Hepatocyte (in vitro differentiated cells): ENCODE results near the gene GRHL1.

Experiments used
- EZH2 ChIP-seq: fragments of 200-600 bp; sonication (generic); IDR thresholded peaks from 2 replicates; pipeline ENCODE4 v1.6.1; 2016; ENCODE audit warnings: antibody characterized with exemption, mild to moderate bottlenecking, borderline replicate concordance
- EZH2phosphoT487 ChIP-seq: fragments of 200-600 bp; sonication (generic); IDR thresholded peaks from one replicate; pipeline ENCODE4 v1.6.1; 2018; ENCODE audit warnings: antibody characterized with exemption, mild to moderate bottlenecking, low read depth, moderate library complexity; ENCODE audit not compliant: unreplicated experiment, severe bottlenecking
- TF ChIP-seq, protein P1 (sequence below): fragments of 200-600 bp; sonication (generic); IDR thresholded peaks from 2 replicates; pipeline ENCODE4 v1.5.1; 2016; ENCODE audit warnings: antibody characterized with exemption, mild to moderate bottlenecking; ENCODE audit not compliant: poor library complexity

DNA sequence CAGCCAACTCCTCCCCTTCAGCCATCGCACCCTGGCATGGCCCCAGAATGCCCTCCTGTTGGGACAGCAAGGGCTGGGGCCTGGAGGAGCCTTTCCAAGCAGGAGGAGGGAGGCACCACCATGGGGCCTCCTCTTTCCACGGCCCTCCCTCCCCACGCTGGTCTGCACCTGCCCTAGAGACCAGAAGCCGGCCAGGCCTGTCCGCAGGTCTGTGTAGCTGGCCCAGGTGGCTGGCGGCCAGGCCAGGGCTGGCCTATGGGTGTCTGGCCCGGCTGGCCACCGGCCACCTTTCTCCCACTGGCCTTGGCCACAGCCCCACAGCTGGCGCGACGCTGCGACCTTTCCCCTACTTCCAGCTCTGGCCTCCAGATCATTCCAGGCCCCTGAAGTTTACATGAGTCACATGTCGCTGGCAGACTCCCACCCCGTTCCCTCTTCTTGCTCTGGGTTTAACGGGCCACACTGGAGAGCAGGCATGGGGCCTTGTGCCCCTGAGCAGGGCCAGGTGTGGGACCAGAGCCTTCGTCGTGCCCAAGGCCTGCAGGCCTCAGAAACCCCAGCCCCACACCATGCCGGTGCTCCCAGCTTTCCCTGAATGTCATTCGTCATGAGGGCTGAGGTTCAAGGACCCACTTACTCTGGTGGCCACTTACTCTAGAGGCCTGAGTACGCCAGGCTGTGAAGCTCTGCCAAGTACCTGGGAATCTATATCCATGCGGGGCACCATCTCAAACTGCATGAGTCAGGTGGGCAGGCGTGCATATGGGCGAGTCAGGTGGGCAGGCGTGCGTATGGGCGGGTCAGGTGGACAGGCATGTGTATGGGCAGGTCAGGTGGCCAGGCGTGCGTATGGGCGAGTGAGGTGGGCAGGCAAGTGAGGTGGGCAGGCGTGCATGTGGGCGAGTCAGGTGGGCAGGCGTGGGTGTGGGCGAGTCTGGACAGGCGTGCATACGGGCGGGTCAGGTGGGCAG lies 58.6 kb downstream of the GRHL1 start:
- TF ChIP-seq, protein P1, sequence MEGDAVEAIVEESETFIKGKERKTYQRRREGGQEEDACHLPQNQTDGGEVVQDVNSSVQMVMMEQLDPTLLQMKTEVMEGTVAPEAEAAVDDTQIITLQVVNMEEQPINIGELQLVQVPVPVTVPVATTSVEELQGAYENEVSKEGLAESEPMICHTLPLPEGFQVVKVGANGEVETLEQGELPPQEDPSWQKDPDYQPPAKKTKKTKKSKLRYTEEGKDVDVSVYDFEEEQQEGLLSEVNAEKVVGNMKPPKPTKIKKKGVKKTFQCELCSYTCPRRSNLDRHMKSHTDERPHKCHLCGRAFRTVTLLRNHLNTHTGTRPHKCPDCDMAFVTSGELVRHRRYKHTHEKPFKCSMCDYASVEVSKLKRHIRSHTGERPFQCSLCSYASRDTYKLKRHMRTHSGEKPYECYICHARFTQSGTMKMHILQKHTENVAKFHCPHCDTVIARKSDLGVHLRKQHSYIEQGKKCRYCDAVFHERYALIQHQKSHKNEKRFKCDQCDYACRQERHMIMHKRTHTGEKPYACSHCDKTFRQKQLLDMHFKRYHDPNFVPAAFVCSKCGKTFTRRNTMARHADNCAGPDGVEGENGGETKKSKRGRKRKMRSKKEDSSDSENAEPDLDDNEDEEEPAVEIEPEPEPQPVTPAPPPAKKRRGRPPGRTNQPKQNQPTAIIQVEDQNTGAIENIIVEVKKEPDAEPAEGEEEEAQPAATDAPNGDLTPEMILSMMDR: no peak
- TF ChIP-seq EZH2 (no peak), EZH2phosphoT487 (no peak)
